Vagina (tissue), 2 donors: ENCODE results near the gene ASS1.

Experiments
- POLR2A ChIP-seq, 2 donors: fragments of 450-650 bp; IDR thresholded peaks; one replicate each; pipeline ENCODE4 v1.6.1; 2017; ENCODE audit warnings: antibody characterized with exemption in 2 of 2, mild to moderate bottlenecking in 2 of 2, moderate library complexity in 2 of 2
- TF ChIP-seq, protein P1 (sequence below), 3 experiments: fragments of 450-650 bp in 2 of 3; fragments of 200-600 bp in 1 of 3; sonication (generic) in 1 of 3; IDR thresholded peaks; one replicate each; pipeline ENCODE4 v1.5.1; 2017 to 2019; ENCODE audit warnings: antibody characterized with exemption in 3 of 3, mild to moderate bottlenecking in 2 of 3, moderate library complexity in 2 of 3

DNA sequence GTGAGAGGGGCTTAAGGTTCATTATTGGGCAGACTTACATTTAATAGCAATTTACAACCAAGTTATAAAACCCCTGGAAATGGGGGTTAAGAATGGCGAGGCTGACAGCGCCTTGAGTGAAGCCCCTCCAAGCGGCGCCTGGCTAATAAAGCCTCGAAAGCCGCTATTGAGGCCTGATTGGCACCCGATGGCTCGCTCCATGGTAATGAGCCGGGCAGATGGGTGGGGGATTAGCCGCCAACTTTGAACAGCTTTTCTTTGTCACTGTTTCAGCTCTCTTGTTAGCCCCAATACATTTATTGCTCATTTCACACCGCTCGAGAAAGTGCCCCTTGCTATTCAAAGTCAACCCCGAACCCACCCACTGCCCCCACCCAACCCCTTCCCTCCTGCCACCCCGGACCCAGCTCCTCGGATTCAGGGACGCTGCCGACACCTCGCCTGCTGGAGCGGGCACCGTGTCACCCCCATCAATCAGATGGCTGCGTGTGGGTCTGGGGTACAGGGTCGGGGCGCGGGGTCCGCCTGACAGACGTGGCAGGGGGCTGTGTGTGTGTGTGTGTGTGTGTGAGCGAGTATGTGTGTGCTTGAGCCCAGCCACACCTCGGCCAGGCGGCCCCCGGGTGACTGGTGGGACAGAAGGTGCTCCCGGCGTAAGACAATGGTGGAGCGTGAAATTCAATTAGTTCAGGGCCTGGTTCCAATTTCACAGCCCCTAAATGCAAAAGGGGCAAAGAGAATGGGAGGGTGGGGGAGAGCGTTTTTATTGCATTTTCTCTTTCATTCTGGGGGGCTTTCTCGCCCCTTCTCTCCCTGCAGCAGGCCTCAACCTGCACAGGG lies 34.2 kb downstream of the ASS1 start:
- TF ChIP-seq, protein P1, sequence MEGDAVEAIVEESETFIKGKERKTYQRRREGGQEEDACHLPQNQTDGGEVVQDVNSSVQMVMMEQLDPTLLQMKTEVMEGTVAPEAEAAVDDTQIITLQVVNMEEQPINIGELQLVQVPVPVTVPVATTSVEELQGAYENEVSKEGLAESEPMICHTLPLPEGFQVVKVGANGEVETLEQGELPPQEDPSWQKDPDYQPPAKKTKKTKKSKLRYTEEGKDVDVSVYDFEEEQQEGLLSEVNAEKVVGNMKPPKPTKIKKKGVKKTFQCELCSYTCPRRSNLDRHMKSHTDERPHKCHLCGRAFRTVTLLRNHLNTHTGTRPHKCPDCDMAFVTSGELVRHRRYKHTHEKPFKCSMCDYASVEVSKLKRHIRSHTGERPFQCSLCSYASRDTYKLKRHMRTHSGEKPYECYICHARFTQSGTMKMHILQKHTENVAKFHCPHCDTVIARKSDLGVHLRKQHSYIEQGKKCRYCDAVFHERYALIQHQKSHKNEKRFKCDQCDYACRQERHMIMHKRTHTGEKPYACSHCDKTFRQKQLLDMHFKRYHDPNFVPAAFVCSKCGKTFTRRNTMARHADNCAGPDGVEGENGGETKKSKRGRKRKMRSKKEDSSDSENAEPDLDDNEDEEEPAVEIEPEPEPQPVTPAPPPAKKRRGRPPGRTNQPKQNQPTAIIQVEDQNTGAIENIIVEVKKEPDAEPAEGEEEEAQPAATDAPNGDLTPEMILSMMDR (IDR thresholded peaks at IDR 0.05), result no peak
- TF ChIP-seq POLR2A (IDR thresholded peaks at IDR 0.05), result no peak
